H1 (cell line): Measurements from ENCODE around the gene MPC1. TPM values are rescaled to one million over a fixed set of nuclear protein-coding genes. Genes with fewer than 3 reads are reported as not detected.

ENCODE experiments used
- CTCF ChIA-PET: fragments of 300-600 bp; sonication (Branson Sonifier 250); formaldehyde crosslinking; loops from one replicate; lab custom pipeline; 2021; ENCODE audit not compliant: partially characterized antibody; lab: Charles Lee
- POLR2A ChIA-PET: fragments of 300-600 bp; sonication (Branson Sonifier 250); formaldehyde crosslinking; loops from one replicate; lab custom pipeline; 2021; ENCODE audit warnings: inconsistent platforms; ENCODE audit not compliant: partially characterized antibody; lab: Charles Lee
- DNase-seq, 2 experiments: peaks; one replicate each; pipeline versions ENCODE4 v3.0.0 to v3.0.0-alpha.2; 2010 to 2022; ENCODE audit warnings: low spot score in 2 of 2, low read depth in 1 of 2, mixed read lengths in 1 of 2
- FAIRE-seq: peaks from 2 replicates; lab custom pipeline; 2011; peaks lifted over from hg19 to GRCh38; lab: Jason Lieb, UNC
- H2AFZ ChIP-seq: 2 replicates; pipeline ENCODE4 v1.8.1; 2012; ENCODE audit warnings: low read length, inconsistent platforms
- H2AK5ac ChIP-seq: 2 replicates; pipeline ENCODE4 v1.6.1; 2013; ENCODE audit warnings: low read depth, low read length
- H2BK120ac ChIP-seq: replicated peaks from 2 replicates; pipeline ENCODE3; 2013; ENCODE audit warnings: low read depth, low read length, inconsistent platforms
- H2BK12ac ChIP-seq: 2 replicates; pipeline ENCODE4 v1.6.1; 2013; ENCODE audit warnings: low read depth, low read length
- H2BK15ac ChIP-seq: 2 replicates; pipeline ENCODE4 v1.6.1; 2013; ENCODE audit warnings: low read length
- H2BK20ac ChIP-seq: 2 replicates; pipeline ENCODE4 v1.6.1; 2013; ENCODE audit warnings: low read length
- H2BK5ac ChIP-seq: 2 replicates; pipeline ENCODE4 v1.6.1; 2013; ENCODE audit warnings: low read depth, low read length
- H3K14ac ChIP-seq: 2 replicates; pipeline ENCODE4 v1.6.1; 2013; ENCODE audit warnings: inconsistent platforms; ENCODE audit not compliant: insufficient read length
- H3K18ac ChIP-seq: 2 replicates; pipeline ENCODE4 v1.6.1; 2013; ENCODE audit warnings: low read length; ENCODE audit errors: extremely low read depth
- H3K23ac ChIP-seq: 2 replicates; pipeline ENCODE4 v1.6.1; 2013; ENCODE audit warnings: inconsistent platforms; ENCODE audit not compliant: insufficient read length
- H3K23me2 ChIP-seq: 2 replicates; pipeline ENCODE4 v1.6.1; 2013; ENCODE audit warnings: low read depth, low read length
- H3K27ac ChIP-seq: 2 replicates; pipeline ENCODE4 v1.6.1; 2011; ENCODE audit warnings: low read depth, low read length, inconsistent platforms
- H3K27me3 ChIP-seq, 4 experiments: replicated peaks in 1 of 4; 1 replicate in 1 of 4; 2 replicates in 3 of 4; pipeline versions ENCODE4 v1.6.1 to v1.8.1; 2011 to 2013; ENCODE audit warnings: low read length in 3 of 4, mild to moderate bottlenecking in 3 of 4, inconsistent platforms in 2 of 4, mixed read lengths in 2 of 4, moderate library complexity in 1 of 4; ENCODE audit not compliant: control insufficient read depth in 3 of 4, insufficient read depth in 3 of 4; ENCODE audit errors: extremely low read depth in 1 of 4
- H3K36me3 ChIP-seq, 4 experiments: 2 replicates each; pipeline versions ENCODE4 v1.6.1 to v1.8.1; 2011 to 2013; ENCODE audit warnings: mild to moderate bottlenecking in 4 of 4, low read length in 3 of 4, moderate library complexity in 2 of 4, control low read depth in 1 of 4, inconsistent platforms in 1 of 4; ENCODE audit not compliant: insufficient read depth in 4 of 4, control insufficient read depth in 2 of 4
- H3K4ac ChIP-seq: replicated peaks from 2 replicates; pipeline ENCODE3; 2013; ENCODE audit warnings: low read length, low read depth, mixed read lengths, inconsistent platforms; ENCODE audit not compliant: insufficient read length
- H3K4me1 ChIP-seq, 4 experiments: replicated peaks in 1 of 4; 1 replicate in 1 of 4; 2 replicates in 3 of 4; pipeline versions ENCODE4 v1.6.1 to v1.8.1; 2011 to 2013; ENCODE audit warnings: low read length in 3 of 4, inconsistent platforms in 2 of 4, mixed read lengths in 1 of 4; ENCODE audit not compliant: insufficient read depth in 4 of 4, control insufficient read depth in 3 of 4
- H3K4me2 ChIP-seq, 2 experiments: 2 replicates each; pipeline versions ENCODE4 v1.6.1 to v1.8.1; 2011 to 2013; ENCODE audit warnings: low read depth in 2 of 2, low read length in 2 of 2, control low read depth in 1 of 2, inconsistent platforms in 1 of 2, mild to moderate bottlenecking in 1 of 2; ENCODE audit not compliant: insufficient read depth in 1 of 2
- H3K4me3 ChIP-seq, 4 experiments: fragments of 200-600, 300-600 bp in 1 of 4; sonication (generic), shearing (Covaris generic), sonication (Bioruptor Twin) in 1 of 4; 2 replicates each; pipeline versions ENCODE4 v1.5.1 to v1.8.1; 2011 to 2016; ENCODE audit warnings: low read length in 4 of 4, low read depth in 3 of 4, control low read depth in 2 of 4, inconsistent platforms in 2 of 4, mild to moderate bottlenecking in 2 of 4, mixed read lengths in 1 of 4, moderate library complexity in 1 of 4; ENCODE audit not compliant: insufficient read depth in 2 of 4; ENCODE audit errors: extremely low read depth in 1 of 4
- H3K56ac ChIP-seq: replicated peaks from 2 replicates; pipeline ENCODE3; 2013; ENCODE audit warnings: low read depth, mild to moderate bottlenecking, mixed read lengths, low read length, inconsistent platforms; ENCODE audit not compliant: insufficient read length
- H3K79me1 ChIP-seq: 2 replicates; pipeline ENCODE4 v1.6.1; 2013; ENCODE audit warnings: low read depth, low read length, control low read depth
- H3K79me2 ChIP-seq, 2 experiments: 2 replicates each; pipeline versions ENCODE4 v1.6.1 to v1.8.1; 2012 to 2013; ENCODE audit warnings: low read length in 2 of 2, mild to moderate bottlenecking in 2 of 2, inconsistent platforms in 1 of 2; ENCODE audit not compliant: insufficient read depth in 2 of 2, control insufficient read depth in 1 of 2
- H3K9ac ChIP-seq, 4 experiments: replicated peaks in 1 of 4; 1 replicate in 1 of 4; 2 replicates in 3 of 4; pipeline versions ENCODE4 v1.6.1 to v1.8.1; 2011 to 2013; ENCODE audit warnings: low read depth in 3 of 4, low read length in 3 of 4, control low read depth in 2 of 4, mild to moderate bottlenecking in 2 of 4, moderate library complexity in 2 of 4, inconsistent platforms in 1 of 4; ENCODE audit errors: extremely low read depth in 1 of 4
- H3K9me3 ChIP-seq, 2 experiments: 2 replicates each; pipeline versions ENCODE4 v1.6.1 to v1.8.1; 2012 to 2013; ENCODE audit warnings: mild to moderate bottlenecking in 2 of 2, moderate library complexity in 2 of 2, control low read depth in 1 of 2, inconsistent platforms in 1 of 2, low read depth in 1 of 2, low read length in 1 of 2, mixed read lengths in 1 of 2; ENCODE audit not compliant: insufficient read depth in 2 of 2
- H4K20me1 ChIP-seq, 2 experiments: replicated peaks in 1 of 2; 2 replicates each; pipeline versions ENCODE3 to v1.8.1; 2011 to 2013; ENCODE audit warnings: inconsistent platforms in 2 of 2, low read length in 2 of 2, mild to moderate bottlenecking in 1 of 2; ENCODE audit not compliant: insufficient read depth in 2 of 2, control insufficient read depth in 1 of 2
- H4K5ac ChIP-seq: 2 replicates; pipeline ENCODE4 v1.6.1; 2013; ENCODE audit warnings: low read length, low read depth, mixed read lengths, inconsistent platforms; ENCODE audit not compliant: insufficient read length
- H4K8ac ChIP-seq: 2 replicates; pipeline ENCODE4 v1.8.0; 2013; ENCODE audit warnings: mild to moderate bottlenecking, moderate library complexity, low read length, inconsistent platforms; ENCODE audit not compliant: insufficient read depth; ENCODE audit errors: extremely low read depth
- H4K91ac ChIP-seq: replicated peaks from 2 replicates; pipeline ENCODE3; 2013; ENCODE audit warnings: low read length, mixed read lengths, inconsistent platforms; ENCODE audit not compliant: insufficient read length
- CTBP2 ChIP-seq: IDR thresholded peaks from 2 replicates; pipeline ENCODE4 v1.7.0; 2011; ENCODE audit warnings: borderline replicate concordance, mild to moderate bottlenecking, moderate library complexity, mixed read lengths, low read length; ENCODE audit not compliant: insufficient read depth, insufficient read length
- RFX5 ChIP-seq: IDR thresholded peaks from 2 replicates; pipeline ENCODE4 v1.6.1; 2011; ENCODE audit warnings: low read depth, low read length, improper control_type of control experiment, borderline replicate concordance
- RNF2 ChIP-seq: fragments of 200-900, 300-1000 bp; sonication (generic); IDR thresholded peaks from 2 replicates; pipeline ENCODE4 v1.7.1; 2016; ENCODE audit warnings: borderline replicate concordance, low read depth, mild to moderate bottlenecking, antibody characterized with exemption, low read length; ENCODE audit not compliant: poor library complexity, severe bottlenecking; ENCODE audit errors: missing control alignments
- WGBS, 2 experiments: shearing (Covaris generic) in 1 of 2; methylation state at CpG; one replicate each; pipeline versions ENCODE4 v1.1.6 to v1.1.7; 2013 to 2015; ENCODE audit warnings: low lambda C conversion rate in 2 of 2, mixed read lengths in 2 of 2, inconsistent platforms in 1 of 2, low coverage in 1 of 2, missing lambda C conversion rate in 1 of 2; ENCODE audit not compliant: insufficient replicate concordance in 2 of 2, insufficient coverage in 1 of 2, insufficient read length in 1 of 2; ENCODE audit errors: extremely low coverage in 1 of 2, missing lambda C conversion rate in 1 of 2; 5-methylcytosine and 5-hydroxymethylcytosine counted together
- polyA plus RNA-seq, 7 experiments: library from polyadenylated mRNA; depleted of rRNA in 3 of 7; stranded (reverse) in 5 of 7; unstranded in 2 of 7; fragments of >200 nt in 5 of 7; fragments of 200-250 nt in 2 of 7; gene quantifications; 1 replicate in 5 of 7; 2 replicates in 1 of 7; 4 replicates in 1 of 7; pipeline versions ENCODE4 v1.2.1 to v1.2.3, GENCODE V29; 2011 to 2013; ENCODE audit warnings: missing spikeins in 2 of 7, mixed read lengths in 2 of 7
- total RNA-seq: library from RNA; stranded (reverse); fragmentation: NEBNext Ultra II Directional; extraction: Animal tissue kit (Norgen Biotek cat#: 25700); gene quantifications from 2 replicates; pipeline ENCODE4 v1.2.1, GENCODE V29; 2021

MPC1 gene
- total and polyA plus RNA-seq, 2 of the 8 experiments (the other 6 are each of a cell fraction or from before 2014, with no cell fraction given), result 10.2 to 12.6 TPM

DNA sequence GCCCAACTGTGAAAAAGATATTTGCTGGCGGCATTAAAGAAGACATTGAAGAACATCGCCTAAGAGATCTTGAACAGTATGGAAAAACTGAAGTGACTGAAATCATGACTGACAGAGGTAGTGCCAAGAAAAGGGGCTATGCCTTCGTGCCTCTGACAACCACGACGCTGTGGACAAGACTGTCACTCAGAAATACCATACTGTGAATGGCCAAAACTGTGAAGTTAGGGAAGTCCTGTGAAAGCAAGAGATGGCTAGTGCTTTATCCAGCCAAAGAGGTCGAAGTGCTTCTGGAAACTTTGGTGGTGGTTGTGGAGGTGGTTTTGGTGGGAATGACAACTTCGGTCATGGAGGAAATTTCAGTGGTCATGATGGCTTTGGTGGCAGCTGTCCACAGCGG is 47.9 kb downstream of the MPC1 start:
- H3K9ac ChIP-seq, result no peak overlapping the region
- no peaks in the 10 kb centered on the region for H3K9me3 ChIP-seq
- H2AFZ ChIP-seq, result no peak overlapping the region
- no peak overlapping the region for H4K8ac ChIP-seq
- H3K79me2 ChIP-seq, result peaks cover 19 to 99% of the 10 kb centered on the region in 2 experiments
- no peaks in the 10 kb centered on the region for H3K23me2 ChIP-seq
- no peak overlapping the region for H2BK12ac ChIP-seq
- no peak overlapping the region for H2BK20ac ChIP-seq
- H3K23ac ChIP-seq, result no peak overlapping the region
- no peak overlapping the region for H3K14ac ChIP-seq
- no peak overlapping the region for H2BK5ac ChIP-seq
- H3K4me1 ChIP-seq, result peaks cover 0 to 8% (median 2%) of the 10 kb centered on the region in 4 experiments; a peak in 2 of 7 replicates
- H3K4me2 ChIP-seq, result no peak overlapping the region
- no peak overlapping the region for H3K4me3 ChIP-seq
- H3K36me3 ChIP-seq, result peaks cover 3 to 21% (median 4%) of the 10 kb centered on the region in 4 experiments; a peak in 3 of 8 replicates
- H2BK120ac ChIP-seq, result no peak overlapping the region
- H4K91ac ChIP-seq, result no peak overlapping the region
- peaks cover 26% of the 10 kb centered on the region for H3K79me1 ChIP-seq
- no peak for FAIRE-seq
- POLR2A ChIA-PET, result interaction anchor here (1.4 to 2.2 kb wide), 2 partner anchors 7 to 9 kb away, joined by 4 to 6 read pairs; partner anchors contain the start of gene SFT2D1
- WGBS, 2 experiments, result 91% methylated on average over 8 of the region's 8 CpGs; no CpG with 5 or more reads in 1 of the 2 experiments
- no peaks in the 10 kb centered on the region for H3K27me3 ChIP-seq
- no peak overlapping the region for H4K5ac ChIP-seq
- no peak overlapping the region for H2BK15ac ChIP-seq
- H2AK5ac ChIP-seq, result no peak overlapping the region; the same call in 1 of the 2 replicates
- H4K20me1 ChIP-seq, result peaks cover 24 to 29% of the 10 kb centered on the region in 2 experiments
- no peak overlapping the region for H3K18ac ChIP-seq
- no peak overlapping the region for H3K27ac ChIP-seq
- no peak overlapping the region for H3K4ac ChIP-seq
- no peak overlapping the region for H3K56ac ChIP-seq
- no peak for DNase-seq
- CTCF ChIA-PET, result interaction anchor here (1.3 to 1.4 kb wide), 2 partner anchors 46 to 64 kb away, joined by 3 to 4 read pairs; no protein-coding TSS in a partner anchor
- TF ChIP-seq RFX5 (no peak), RNF2 (no peak), CTBP2 (no peak)
